SU-DHL-6 (cell line): ENCODE results near the gene LZTR1.

Source experiments
- CTCF ChIP-seq: fragments of 200-600 bp; sonication (generic); IDR thresholded peaks from one replicate; pipeline ENCODE4 v1.5.1; 2017; ENCODE audit warnings: antibody characterized with exemption, mild to moderate bottlenecking, low read length, moderate library complexity; ENCODE audit not compliant: insufficient read depth, poor library complexity, severe bottlenecking
- EZH2phosphoT487 ChIP-seq: fragments of 200-600 bp; sonication (generic), shearing (Covaris generic); conservative IDR thresholded peaks from 2 replicates; pipeline ENCODE4 v1.6.1; 2018; ENCODE audit warnings: mild to moderate bottlenecking, antibody characterized with exemption, low read length, moderate library complexity, mixed read lengths

GRCh38 chr22:21012446-21013407 lies 30.6 kb downstream of the LZTR1 start:
- TF ChIP-seq CTCF = no peak
- no peak for TF ChIP-seq EZH2phosphoT487
